T47D (cell line): ENCODE results near the gene AUTS2.

ENCODE experiments used
- DNase-seq, 2 experiments: peaks; one replicate each; pipeline versions ENCODE4 v3.0.0 to v3.0.0-alpha.2; 2011 to 2012; ENCODE audit warnings: low read depth in 1 of 2, low spot score in 1 of 2
- JUND ChIP-seq: IDR thresholded peaks from 2 replicates; pipeline ENCODE4 v1.6.1; 2012; ENCODE audit warnings: low read depth
- in situ Hi-C: cut with HindIII; loops from 2 replicates; pipeline ENCODE4 v1.10.0; 2016; ENCODE audit warnings: low sequenced_read_pairs, low pct_unique_long_range_greater_than_20kb

The AUTS2 gene

GRCh38 chr7:69759373-69759772, 161.1 kb downstream of the AUTS2 start:
- in situ Hi-C loops: no loop called here
- no peak for TF ChIP-seq JUND
- no peak for DNase-seq

- DNase-seq: no peak
- TF ChIP-seq JUND: no peak
- in situ Hi-C loops: no loop called here
These were observed 163.1 kb downstream of the AUTS2 start for GRCh38 chr7:69761290-69761922.

- no peak for TF ChIP-seq JUND
- in situ Hi-C loops: no loop called here
- DNase-seq: no peak
These were observed 164.6 kb downstream of the AUTS2 start for GRCh38 chr7:69762821-69763352.

GRCh38 chr7:69763513-69763912, 165.2 kb downstream of the AUTS2 start:
- TF ChIP-seq JUND: no peak
- in situ Hi-C loops: no loop called here
- DNase-seq: no peak

- no peak for DNase-seq
- in situ Hi-C loops: no loop called here
- TF ChIP-seq JUND: no peak
These were observed 165.9 kb downstream of the AUTS2 start for GRCh38 chr7:69764147-69764546.

GRCh38 chr7:69764681-69765080, 166.4 kb downstream of the AUTS2 start:
- in situ Hi-C loops: no loop called here

GRCh38 chr7:69765879-69766278, 167.6 kb downstream of the AUTS2 start:
- no peak for DNase-seq
- TF ChIP-seq JUND: no peak
- in situ Hi-C loops: no loop called here

More at GRCh38 chr7:69764681-69765080, 166.4 kb downstream of the AUTS2 start:
- no peak for DNase-seq
- no peak for TF ChIP-seq JUND

GRCh38 chr7:69768986-69769595, 170.8 kb downstream of the AUTS2 start:
- DNase-seq: peak in 1 of 2 experiments; percentile 63
- no peak for TF ChIP-seq JUND
- in situ Hi-C loops: no loop called here

- in situ Hi-C loops: no loop called here
- DNase-seq: no peak
These were observed 171.6 kb downstream of the AUTS2 start for GRCh38 chr7:69769826-69770225.

GRCh38 chr7:69770613-69771012, 172.3 kb downstream of the AUTS2 start:
- no peak for DNase-seq
- in situ Hi-C loops: no loop called here
- TF ChIP-seq JUND: no peak

More at GRCh38 chr7:69769826-69770225, 171.6 kb downstream of the AUTS2 start:
- TF ChIP-seq JUND: no peak

- peak; percentile 88; the same call in 1 of the 2 replicates for TF ChIP-seq JUND
- peak; percentile 55 to 93 for DNase-seq
- in situ Hi-C loops: no loop called here
These were observed 174.6 kb downstream of the AUTS2 start for GRCh38 chr7:69772718-69773436.

- peak in 1 of 2 experiments; percentile 46 for DNase-seq
- TF ChIP-seq JUND: no peak
- in situ Hi-C loops: no loop called here
These were observed 175.4 kb downstream of the AUTS2 start for GRCh38 chr7:69773535-69774225.
